HCT116 (cell line): ENCODE measurements around the gene RSPH4A. TPM values are rescaled to one million over a fixed set of nuclear protein-coding genes. Genes with fewer than 3 reads are reported as not detected.

Source experiments
- ATAC-seq: fragments of 200-7000 bp; cut with Tn5 transposase; 2 replicates; pipeline ENCODE4 v1.9.1; 2020; ENCODE audit warnings: mild to moderate bottlenecking, moderate library complexity
- BruUV-seq: library from RNA; stranded (reverse); fragments of 400-500 nt; replicated peaks from 2 replicates; lab custom pipeline; 2021; lab: Mats Ljungman, UMichigan
- CTCF ChIA-PET: fragments of 300-600 bp; sonication (Branson Sonifier 250); formaldehyde crosslinking; loops from one replicate; lab custom pipeline; 2021; ENCODE audit warnings: antibody characterized with exemption; lab: Charles Lee
- POLR2A ChIA-PET: fragments of 300-600, 350-600 bp; sonication (Branson Sonifier 250); formaldehyde crosslinking; loops from one replicate; lab custom pipeline; 2021; ENCODE audit warnings: antibody characterized with exemption; lab: Charles Lee
- RAD21 ChIA-PET, 2 experiments: fragments of 300-600 bp; sonication (Branson Sonifier 250); formaldehyde crosslinking; loops; one replicate each; lab custom pipeline; 2023; ENCODE audit warnings: low total read pairs in 2 of 2; ENCODE audit not compliant: uncharacterized antibody in 2 of 2, unreplicated experiment in 2 of 2, low non-redundant PET in 1 of 2; lab: Charles Lee
- DNase-seq: peaks from one replicate; pipeline ENCODE4 v3.0.0-alpha.2; 2010; ENCODE audit warnings: low read depth, low spot score
- H2AFZ ChIP-seq: fragments of 200-600 bp; shearing (Covaris generic), sonication (generic); 2 replicates; pipeline ENCODE4 v1.6.1; 2017; ENCODE audit warnings: low read depth, mixed run types, mixed read lengths, antibody characterized with exemption, low read length; ENCODE audit not compliant: poor library complexity, severe bottlenecking
- H3K27ac ChIP-seq: 2 replicates; pipeline ENCODE4 v1.5.1; 2012; ENCODE audit warnings: low read depth, low read length
- H3K27me3 ChIP-seq: fragments of 200-600 bp; sonication (generic); 2 replicates; pipeline ENCODE4 v1.6.1; 2016; ENCODE audit warnings: mixed run types, low read length, mixed read lengths; ENCODE audit not compliant: insufficient read depth
- H3K36me3 ChIP-seq, 2 experiments: fragments of 200-500 bp in 1 of 2; fragments of 200-600 bp in 1 of 2; sonication (Bioruptor generic) in 1 of 2; sonication (generic) in 1 of 2; 2 replicates each; pipeline versions ENCODE4 v1.5.1 to v1.6.1; 2014 to 2016; ENCODE audit warnings: low read length in 2 of 2, inconsistent platforms in 1 of 2, mixed read lengths in 1 of 2, mixed run types in 1 of 2; ENCODE audit not compliant: insufficient read depth in 2 of 2, control insufficient read depth in 1 of 2
- H3K4me1 ChIP-seq, 2 experiments: fragments of 200-600 bp in 1 of 2; sonication (generic) in 1 of 2; 2 replicates each; pipeline versions ENCODE4 v1.5.1 to v1.6.1; 2012 to 2017; ENCODE audit warnings: low read length in 2 of 2, inconsistent platforms in 1 of 2, mild to moderate bottlenecking in 1 of 2, mixed read lengths in 1 of 2, mixed run types in 1 of 2, moderate library complexity in 1 of 2; ENCODE audit not compliant: insufficient read depth in 2 of 2, control insufficient read depth in 1 of 2
- H3K4me2 ChIP-seq: fragments of 200-600 bp; sonication (generic); 2 replicates; pipeline ENCODE4 v1.6.1; 2017; ENCODE audit warnings: mixed run types, low read length, mixed read lengths
- H3K4me3 ChIP-seq, 2 experiments: fragments of 200-600 bp in 1 of 2; sonication (generic) in 1 of 2; replicated peaks in 1 of 2; 2 replicates each; pipeline ENCODE4 v1.5.1; 2011 to 2016; ENCODE audit warnings: low read length in 2 of 2, control low read depth in 1 of 2, low read depth in 1 of 2, mild to moderate bottlenecking in 1 of 2, mixed read lengths in 1 of 2, mixed run types in 1 of 2
- H3K79me2 ChIP-seq: fragments of 200-600 bp; sonication (generic); 2 replicates; pipeline ENCODE4 v1.6.1; 2017; ENCODE audit warnings: mild to moderate bottlenecking, mixed run types, low read length, moderate library complexity, mixed read lengths; ENCODE audit not compliant: insufficient read depth
- H3K9ac ChIP-seq: fragments of 200-600 bp; sonication (generic); 2 replicates; pipeline ENCODE4 v1.6.1; 2016; ENCODE audit warnings: low read length, mixed read lengths
- H3K9me2 ChIP-seq: fragments of 200-600 bp; sonication (generic), shearing (Covaris generic); 2 replicates; pipeline ENCODE4 v1.6.1; 2017; ENCODE audit warnings: mixed run types, mild to moderate bottlenecking, moderate library complexity; ENCODE audit not compliant: insufficient read depth
- H3K9me3 ChIP-seq, 2 experiments: fragments of 200-500 bp in 1 of 2; fragments of 200-600 bp in 1 of 2; sonication (Bioruptor generic) in 1 of 2; sonication (generic) in 1 of 2; 2 replicates each; pipeline ENCODE4 v1.6.1; 2014 to 2017; ENCODE audit warnings: low read length in 2 of 2, mixed read lengths in 2 of 2, inconsistent platforms in 1 of 2, low read depth in 1 of 2, mild to moderate bottlenecking in 1 of 2, mixed run types in 1 of 2, moderate library complexity in 1 of 2; ENCODE audit not compliant: control insufficient read depth in 1 of 2, insufficient read depth in 1 of 2
- H4K20me1 ChIP-seq: fragments of 200-600 bp; sonication (generic), shearing (Covaris generic); 2 replicates; pipeline ENCODE4 v1.6.1; 2017; ENCODE audit warnings: mixed run types, mild to moderate bottlenecking, moderate library complexity; ENCODE audit not compliant: insufficient read depth
- CBX3 ChIP-seq: IDR thresholded peaks from 2 replicates; pipeline ENCODE4 v1.6.1; 2012; ENCODE audit warnings: low read depth
- CEBPB ChIP-seq: IDR thresholded peaks from 2 replicates; pipeline ENCODE4 v1.6.1; 2012; ENCODE audit warnings: low read depth
- CTCF ChIP-seq, 3 experiments: fragments of 200-600 bp in 1 of 3; sonication (generic) in 1 of 3; IDR thresholded peaks in 2 of 3; conservative IDR thresholded peaks in 1 of 3; 2 replicates each; pipeline ENCODE4 v1.5.1; 2012 to 2017; ENCODE audit warnings: low read depth in 2 of 3, low read length in 2 of 3, antibody characterized with exemption in 1 of 3, borderline replicate concordance in 1 of 3, control low read depth in 1 of 3, mild to moderate bottlenecking in 1 of 3, mixed read lengths in 1 of 3, mixed run types in 1 of 3, moderate library complexity in 1 of 3; ENCODE audit not compliant: insufficient read depth in 1 of 3
- EGR1 ChIP-seq: IDR thresholded peaks from 2 replicates; pipeline ENCODE4 v1.6.1; 2012; ENCODE audit warnings: low read depth
- ELF1 ChIP-seq: IDR thresholded peaks from 2 replicates; pipeline ENCODE4 v1.6.1; 2012; ENCODE audit warnings: low read depth, borderline replicate concordance
- EZH2 ChIP-seq: fragments of 200-600 bp; sonication (generic); IDR thresholded peaks from 2 replicates; pipeline ENCODE4 v1.6.1; 2017; ENCODE audit warnings: antibody characterized with exemption, mixed run types
- JUND ChIP-seq: IDR thresholded peaks from 2 replicates; pipeline ENCODE4 v1.6.1; 2012
- MAX ChIP-seq: IDR thresholded peaks from 2 replicates; pipeline ENCODE4 v1.6.1; 2012
- POLR2A ChIP-seq: IDR thresholded peaks from 2 replicates; pipeline ENCODE4 v1.7.0; 2011; ENCODE audit warnings: borderline replicate concordance; ENCODE audit not compliant: insufficient read depth, insufficient read length; ENCODE audit errors: extremely low read depth
- POLR2AphosphoS5 ChIP-seq: IDR thresholded peaks from 2 replicates; pipeline ENCODE4 v1.6.1; 2011; ENCODE audit warnings: mild to moderate bottlenecking, low read depth, low read length, moderate library complexity
- RAD21 ChIP-seq: IDR thresholded peaks from 2 replicates; pipeline ENCODE4 v1.6.1; 2012; ENCODE audit warnings: low read depth, mild to moderate bottlenecking
- SIN3A ChIP-seq: IDR thresholded peaks from 2 replicates; pipeline ENCODE4 v1.6.1; 2012; ENCODE audit warnings: low read depth
- SP1 ChIP-seq: IDR thresholded peaks from 2 replicates; pipeline ENCODE4 v1.6.1; 2012; ENCODE audit warnings: low read depth
- SRF ChIP-seq: IDR thresholded peaks from 2 replicates; pipeline ENCODE4 v1.6.1; 2012; ENCODE audit warnings: low read depth
- TCF7L2 ChIP-seq: IDR thresholded peaks from 2 replicates; pipeline ENCODE4 v1.7.0; 2011; ENCODE audit warnings: borderline replicate concordance, inconsistent platforms; ENCODE audit not compliant: insufficient read depth, insufficient read length; ENCODE audit errors: extremely low read depth
- YY1 ChIP-seq: IDR thresholded peaks from 2 replicates; pipeline ENCODE4 v1.6.1; 2011; ENCODE audit warnings: low read length, low read depth, moderate library complexity, mild to moderate bottlenecking; ENCODE audit not compliant: insufficient replicate concordance; ENCODE audit errors: extremely low read depth
- ZBTB33 ChIP-seq: IDR thresholded peaks from 2 replicates; pipeline ENCODE4 v1.6.1; 2011; ENCODE audit warnings: mild to moderate bottlenecking, low read length, moderate library complexity; ENCODE audit not compliant: insufficient replicate concordance; ENCODE audit errors: extremely low read depth
- ZFX ChIP-seq: fragments of 450-650 bp; IDR thresholded peaks from 2 replicates; pipeline ENCODE4 v1.6.1; 2017
- ZNF274 ChIP-seq: fragments of 200-500 bp; sonication (Bioruptor generic); IDR thresholded peaks from 2 replicates; pipeline ENCODE4 v1.6.1; 2014; ENCODE audit warnings: mild to moderate bottlenecking, low read depth, low read length, inconsistent platforms
- intact Hi-C: fragments of 100-400 bp; cut with micrococcal nuclease; formaldehyde crosslinking; loops from 2 replicates; pipeline ENCODE4 v1.10.0; 2022
- total RNA-seq: library from RNA; stranded (reverse); gene quantifications from one replicate; pipeline ENCODE4 v1.2.1, GENCODE V29; 2021; ENCODE audit not compliant: unreplicated experiment

Gene RSPH4A
- total RNA-seq, 1 experiment from 2014 or later, result 0.27 TPM

GRCh38 chr6:116570856-116571682 is 45.2 kb upstream of the RSPH4A start, which contains the start of gene RWDD1:
TSS of gene RWDD1 (plus strand) at chr6:116571504. CDS start at chr6:116571583, 79 bp downstream.
- H4K20me1 ChIP-seq, result no peaks in the 10 kb centered on the region
- peaks cover 55% of the 10 kb centered on the region for H3K79me2 ChIP-seq
- POLR2A ChIA-PET, result interaction anchor here (0.8 to 1.0 kb wide), 3 partner anchors 10 to 291 kb away, joined by 3 to 4 read pairs (median 4); partner anchors contain the start of gene TSPYL1
- peak; percentile 98 for DNase-seq
- H3K27me3 ChIP-seq, result no peaks in the 10 kb centered on the region
- peak within 1 kb of the TSS; percentile 69 for H3K4me2 ChIP-seq
- peak within 1 kb of the TSS; percentile 86 for H3K9ac ChIP-seq
- peak within 1 kb of the TSS; percentile 89 to 90 for H3K4me3 ChIP-seq
- no TSS peak for BruUV-seq
- CTCF ChIA-PET, result interaction anchor here (1.2 to 2.3 kb wide), 5 partner anchors 10 to 353 kb away, joined by 3 to 7 read pairs (median 6); no protein-coding TSS in a partner anchor
- no peaks in the 10 kb centered on the region for H3K9me2 ChIP-seq
- H2AFZ ChIP-seq, result peak within 1 kb of the TSS; percentile 63
- RAD21 ChIA-PET, result no interaction called here
- peak; percentile 95 for ATAC-seq
- H3K9me3 ChIP-seq, result no peaks in the 10 kb centered on the region
- peaks cover 18 to 25% of the 10 kb centered on the region in 2 experiments for H3K4me1 ChIP-seq
- no peaks in the 10 kb centered on the region for H3K36me3 ChIP-seq
- intact Hi-C loops, result no loop called here
- H3K27ac ChIP-seq, result peak within 1 kb of the TSS; percentile 81
- TF ChIP-seq SIN3A (peak; percentile 95), ZFX (peak; percentile 99), CBX3 (peak; percentile 89), JUND (peak; percentile 42; the same call in 1 of the 2 replicates), SP1 (peak; percentile 100), POLR2A (no peak), ZBTB33 (peak; percentile 77), ELF1 (peak; percentile 33; the same call in 1 of the 2 replicates), SRF (peak; percentile 98), CEBPB (peak; percentile 37; the same call in 1 of the 2 replicates), MAX (peak; percentile 85), TCF7L2 (peak; percentile 74), POLR2AphosphoS5 (peak; percentile 87), YY1 (peak; percentile 89), EGR1 (no peak), EZH2 (no peak), ZNF274 (no peak), RAD21 (no peak), CTCF (IDR thresholded peaks at IDR 0.05 in 2 of 3, conservative IDR thresholded peaks at IDR 0.05 in 1 of 3; ENCODE audit: borderline replicate concordance in 1 of 3, insufficient read depth in 1 of 3, low read depth in 2 of 3, low read length in 2 of 3) (no peak)
